Inferior parietal cortex (tissue), 1 donor: Measurements from ENCODE around the gene PAM.

Experiments used
- DNase-seq: peaks from one replicate; pipeline ENCODE4 v3.0.0-alpha.2; 2016; ENCODE audit errors: extremely low spot score

The PAM gene

DNA sequence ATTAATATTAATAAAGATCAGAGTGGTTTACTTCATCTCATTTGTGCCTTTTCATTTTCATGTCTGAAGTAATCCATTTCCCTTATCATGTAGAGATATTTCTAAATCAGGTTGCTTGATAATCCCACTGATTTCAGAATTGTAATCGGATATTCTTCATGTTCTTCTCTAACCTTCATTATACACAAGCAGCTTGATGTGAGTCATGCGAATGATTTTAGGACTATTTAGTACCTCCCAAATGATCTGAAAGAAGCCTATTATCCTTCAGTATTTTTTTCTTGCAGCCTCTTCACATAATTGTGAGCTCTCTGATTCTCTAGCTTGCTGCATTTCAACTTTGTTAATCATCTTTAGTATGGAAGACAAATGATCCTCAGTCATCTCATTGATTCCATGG lies 182.8 kb downstream of the PAM start:
- no peak for DNase-seq

DNA sequence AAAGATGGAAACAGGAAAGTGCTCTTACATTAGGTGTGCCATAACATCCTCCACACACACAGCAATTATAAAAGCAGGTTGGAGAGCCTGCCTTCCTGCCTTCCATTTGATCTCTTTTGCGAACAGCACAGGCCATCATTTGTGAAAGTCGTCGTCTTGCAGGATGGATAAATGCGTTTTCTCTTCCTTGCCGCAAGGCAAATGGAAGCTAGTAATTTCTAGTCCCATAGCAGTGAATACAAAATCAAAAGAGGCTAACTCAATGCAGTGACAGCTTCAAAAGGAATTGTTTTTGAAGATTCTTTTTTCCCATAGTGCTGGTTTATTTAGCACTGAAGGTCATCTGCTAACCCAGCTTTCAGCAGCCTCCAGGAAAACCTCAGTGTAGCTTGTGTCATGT lies 186.0 kb downstream of the PAM start:
- DNase-seq, result no peak

DNA sequence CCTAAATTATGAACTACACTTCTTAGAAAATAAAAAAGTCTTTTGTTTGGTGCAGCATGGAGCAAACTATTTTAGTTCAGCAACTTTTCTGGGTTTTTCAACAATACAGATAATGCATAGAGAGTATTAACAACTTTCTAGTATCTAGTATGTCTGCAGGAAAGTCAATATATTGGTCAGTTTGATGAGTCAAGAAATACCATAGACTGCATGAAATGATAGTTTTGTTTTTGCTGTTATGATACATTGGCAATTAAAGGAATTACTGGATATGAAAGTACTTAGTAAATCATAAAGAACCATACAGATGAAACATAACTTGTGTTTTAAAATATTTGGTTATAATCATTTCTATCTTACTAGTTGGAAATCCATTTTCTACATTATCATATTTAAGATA lies 191.3 kb downstream of the PAM start:
- no peak for DNase-seq

DNA sequence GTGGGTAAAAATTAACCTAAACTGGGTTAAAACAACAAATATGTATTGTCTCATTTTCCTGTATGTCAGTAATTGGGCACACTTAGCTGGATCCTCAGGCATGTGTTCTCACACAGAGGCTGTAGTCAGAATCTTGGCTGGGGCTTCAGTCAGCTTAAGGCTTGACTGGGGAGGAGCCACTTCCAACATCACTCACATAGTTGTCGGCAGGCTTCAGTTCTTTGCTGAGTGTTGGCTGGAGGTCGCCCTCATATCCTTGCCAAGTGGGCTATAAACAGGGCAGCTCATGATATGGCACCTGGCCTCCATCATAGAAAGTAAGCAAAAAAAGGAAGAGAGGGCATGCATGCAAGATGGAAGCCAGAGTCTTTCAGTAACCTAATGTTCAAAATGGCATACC lies 191.9 kb downstream of the PAM start:
- no peak for DNase-seq

DNA sequence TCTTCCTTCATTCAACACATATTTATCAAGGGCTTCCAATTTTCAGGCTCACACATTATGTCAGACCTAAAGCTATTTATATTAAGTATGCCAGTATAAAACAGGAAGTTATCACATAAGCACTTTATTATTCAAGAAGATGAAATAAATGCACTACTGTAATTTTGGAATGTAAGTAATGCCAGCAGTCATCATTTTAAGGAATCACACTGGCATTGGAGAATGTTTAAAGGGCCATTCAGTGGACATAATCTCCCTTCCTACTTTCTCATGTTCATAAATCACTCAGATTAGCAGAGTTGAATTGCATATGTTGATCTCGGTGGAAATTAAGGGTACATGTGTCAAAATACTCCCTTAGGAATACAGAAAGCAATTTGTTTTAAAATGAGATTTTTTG lies 200.4 kb downstream of the PAM start:
- no peak for DNase-seq

DNA sequence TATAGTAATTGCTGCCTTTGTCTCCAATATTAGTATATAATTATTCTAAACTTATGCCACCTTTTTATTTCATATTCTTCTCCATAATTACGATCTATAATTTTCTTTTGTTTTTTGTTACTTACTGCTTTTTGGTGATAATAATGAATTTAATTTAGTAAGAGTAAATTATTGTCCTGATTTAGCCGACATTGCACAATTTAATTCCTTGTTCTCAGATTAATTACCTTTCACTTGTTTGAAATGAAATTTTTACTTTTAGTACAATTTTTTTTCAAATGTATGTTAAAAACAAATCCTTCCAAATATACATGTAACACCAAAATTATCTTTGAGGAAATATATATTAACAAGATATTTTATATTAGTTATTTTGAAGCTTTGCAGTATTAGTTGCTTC lies 201.5 kb downstream of the PAM start:
- no peak for DNase-seq

DNA sequence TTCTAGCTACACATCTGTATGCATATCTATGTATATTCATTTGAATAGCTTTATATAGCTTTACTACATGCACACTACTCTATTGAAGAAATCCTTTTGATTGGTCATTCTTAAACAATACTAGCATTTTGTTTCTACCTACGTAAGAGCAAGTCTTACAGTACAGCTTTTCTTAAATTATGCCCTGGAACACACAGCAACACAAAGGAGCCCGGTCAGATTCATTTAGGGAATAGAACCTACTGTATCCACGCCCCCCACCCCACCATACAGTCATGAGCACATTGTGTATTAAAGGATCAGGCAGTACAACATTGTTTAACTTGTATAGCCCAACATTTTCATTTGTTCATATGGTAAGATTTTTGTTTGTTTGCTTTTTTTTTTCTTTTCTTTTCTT lies 202.0 kb downstream of the PAM start:
- no peak for DNase-seq

DNA sequence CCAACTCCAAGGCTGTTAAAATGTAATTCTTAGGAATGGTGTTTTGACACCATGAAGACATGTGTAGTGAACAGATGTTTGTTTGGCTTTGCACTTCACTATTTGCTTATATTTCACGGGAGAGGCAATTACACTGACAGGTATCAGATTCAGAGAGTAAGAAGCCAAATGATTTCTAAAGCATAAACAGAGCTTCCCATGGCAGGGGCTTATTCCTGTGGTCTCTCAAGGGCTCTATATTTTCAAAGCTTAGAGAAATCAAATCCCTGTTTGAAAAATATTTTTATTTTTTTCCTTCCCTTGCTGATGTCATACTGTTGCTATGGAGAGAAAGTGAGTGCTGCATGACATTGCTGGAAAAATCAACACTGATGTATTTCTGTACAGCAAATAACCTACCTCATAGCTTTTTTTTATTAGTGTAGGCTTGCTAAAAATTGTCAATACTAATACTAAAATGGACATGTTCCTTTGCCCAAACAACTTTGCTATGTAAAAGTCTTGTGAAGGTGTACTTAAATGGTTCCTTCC lies 203.4 kb downstream of the PAM start:
- no peak for DNase-seq

DNA sequence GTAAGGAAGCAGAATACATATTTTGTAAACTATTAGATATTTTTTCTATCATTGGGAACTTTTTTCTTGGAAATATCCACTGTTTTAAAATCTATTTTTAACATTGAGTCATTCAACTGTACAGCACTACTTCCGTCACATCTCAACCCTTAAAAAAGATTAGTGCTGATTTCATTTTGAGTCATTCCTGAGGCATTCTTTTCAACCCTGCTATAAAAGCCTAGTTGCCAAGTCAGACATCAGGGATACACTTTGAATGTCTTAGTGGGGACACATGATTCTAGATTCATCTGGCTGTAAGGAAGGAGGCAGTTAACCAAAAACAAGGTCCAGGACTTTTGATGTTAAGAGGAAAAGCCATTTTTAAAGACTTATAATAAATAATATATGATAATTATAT lies 203.9 kb downstream of the PAM start:
- peak; percentile 27 for DNase-seq

DNA sequence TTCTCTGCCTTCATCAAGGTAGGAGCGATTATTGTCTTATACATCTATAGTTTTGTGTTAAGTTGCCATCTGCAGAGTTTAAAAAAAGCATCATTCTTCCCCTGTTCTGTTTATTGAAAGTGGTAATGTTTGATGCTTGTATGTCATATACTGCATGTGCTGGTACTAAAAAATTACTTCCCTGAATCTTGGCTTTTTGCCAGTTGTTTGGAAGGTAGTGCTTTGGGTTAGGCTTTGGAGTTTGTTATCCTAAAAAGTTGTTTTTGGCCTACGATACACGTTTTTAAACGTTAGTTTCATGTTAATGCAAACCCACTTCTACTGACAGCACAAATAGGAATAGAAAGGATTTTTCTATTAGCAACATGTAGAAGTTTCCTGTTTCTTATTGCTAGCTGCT lies 206.6 kb downstream of the PAM start:
- no peak for DNase-seq

DNA sequence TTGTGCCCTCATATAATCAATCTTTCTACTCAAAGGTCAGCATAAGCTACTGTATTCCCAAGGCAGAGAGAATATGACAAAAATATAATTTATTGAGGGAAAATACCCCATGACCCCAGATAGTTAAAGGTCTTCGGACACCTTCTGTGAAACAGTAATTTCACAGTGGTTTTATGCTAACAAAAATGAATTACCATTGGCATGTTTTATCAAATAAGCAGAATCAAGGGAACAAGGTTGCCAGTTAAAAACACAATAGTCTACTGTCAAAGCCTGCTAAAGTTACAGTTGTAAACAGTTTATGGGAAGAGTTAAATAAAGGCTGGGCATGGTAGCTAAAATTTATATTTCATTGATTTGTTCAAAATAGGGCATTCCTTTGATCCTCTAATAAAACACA lies 210.5 kb downstream of the PAM start:
- DNase-seq, result no peak

DNA sequence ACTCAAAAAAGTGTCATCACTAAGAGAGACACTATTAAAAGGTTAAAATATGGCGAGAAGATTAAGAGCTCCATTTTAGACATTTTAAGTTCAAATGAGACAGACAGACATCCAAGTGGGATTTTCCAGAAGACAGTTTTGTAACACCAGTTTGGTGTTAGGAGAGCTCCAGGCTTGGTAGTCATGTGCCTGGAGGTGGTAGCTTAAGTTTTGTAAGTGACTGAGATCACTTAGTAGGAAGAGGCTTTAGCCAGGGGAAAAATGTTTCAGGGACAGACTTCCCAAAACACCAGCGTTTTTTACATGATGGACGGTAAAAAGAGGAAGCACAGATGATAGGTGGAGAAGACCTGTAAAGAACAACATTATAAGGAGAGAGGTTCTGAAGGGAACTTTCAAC lies 214.5 kb downstream of the PAM start:
- DNase-seq, result no peak

DNA sequence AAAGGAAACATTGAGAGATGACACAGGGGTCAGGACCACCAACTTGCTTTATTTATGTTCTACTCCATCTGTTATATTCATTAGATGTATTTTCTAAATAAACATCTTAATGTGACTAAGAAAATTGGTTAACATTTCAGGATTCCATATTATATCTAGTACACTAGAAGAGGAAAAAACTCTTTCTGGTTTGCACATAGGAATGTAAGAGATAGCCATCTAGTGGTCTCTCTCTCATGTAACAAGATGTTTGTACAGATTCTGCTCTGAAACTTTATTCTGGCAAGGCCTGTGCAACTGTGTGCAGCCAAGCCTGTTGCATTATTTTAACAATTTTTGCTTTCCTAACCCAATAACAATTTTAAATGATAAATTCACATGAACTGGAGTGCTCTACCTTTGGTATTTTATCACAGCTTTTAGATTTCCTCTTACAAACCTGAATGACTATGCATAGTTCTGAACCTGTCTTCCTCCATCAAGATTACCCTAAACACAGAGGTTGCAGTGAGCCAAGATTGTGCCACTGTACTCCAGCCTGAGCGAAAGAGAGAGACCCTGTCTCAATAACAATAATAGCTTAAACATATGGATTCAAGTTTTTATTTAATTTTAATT lies 216.7 kb downstream of the PAM start:
- peak; percentile 53 for DNase-seq

DNA sequence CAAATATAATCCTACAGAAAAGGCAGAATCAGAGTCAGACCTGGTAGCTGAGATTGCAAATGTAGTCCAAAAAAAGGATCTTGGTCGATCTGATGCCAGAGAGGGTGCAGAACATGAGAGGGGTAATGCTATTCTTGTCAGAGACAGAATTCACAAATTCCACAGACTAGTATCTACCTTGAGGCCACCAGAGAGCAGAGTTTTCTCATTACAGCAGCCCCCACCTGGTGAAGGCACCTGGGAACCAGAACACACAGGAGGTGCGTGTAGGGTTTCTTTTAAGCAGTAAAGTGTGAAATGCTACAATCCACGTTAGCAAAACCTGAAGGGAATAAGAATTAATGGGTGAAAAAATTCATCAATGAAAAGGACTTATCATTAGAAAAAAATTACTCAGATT lies 219.1 kb downstream of the PAM start:
- DNase-seq, result no peak

DNA sequence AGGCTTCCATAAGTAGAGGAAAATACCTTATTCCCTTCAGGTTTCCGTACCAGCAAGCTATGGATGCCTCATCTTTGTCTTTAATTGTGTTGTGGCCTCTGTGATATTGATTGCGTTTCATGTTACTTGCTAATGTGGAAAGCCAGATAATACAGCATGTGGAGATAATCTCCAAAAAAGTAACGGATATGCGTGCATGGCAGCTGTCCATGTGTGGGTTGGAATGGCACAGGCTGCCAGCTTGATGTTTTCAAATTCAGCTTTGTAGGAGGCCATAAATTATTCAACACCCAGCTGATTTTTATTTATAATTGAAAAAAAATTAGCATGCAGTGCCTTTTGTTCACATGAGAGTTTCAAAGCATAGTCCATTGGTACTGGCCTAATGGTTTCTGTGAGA lies 219.9 kb downstream of the PAM start:
- DNase-seq, result peak; percentile 33

DNA sequence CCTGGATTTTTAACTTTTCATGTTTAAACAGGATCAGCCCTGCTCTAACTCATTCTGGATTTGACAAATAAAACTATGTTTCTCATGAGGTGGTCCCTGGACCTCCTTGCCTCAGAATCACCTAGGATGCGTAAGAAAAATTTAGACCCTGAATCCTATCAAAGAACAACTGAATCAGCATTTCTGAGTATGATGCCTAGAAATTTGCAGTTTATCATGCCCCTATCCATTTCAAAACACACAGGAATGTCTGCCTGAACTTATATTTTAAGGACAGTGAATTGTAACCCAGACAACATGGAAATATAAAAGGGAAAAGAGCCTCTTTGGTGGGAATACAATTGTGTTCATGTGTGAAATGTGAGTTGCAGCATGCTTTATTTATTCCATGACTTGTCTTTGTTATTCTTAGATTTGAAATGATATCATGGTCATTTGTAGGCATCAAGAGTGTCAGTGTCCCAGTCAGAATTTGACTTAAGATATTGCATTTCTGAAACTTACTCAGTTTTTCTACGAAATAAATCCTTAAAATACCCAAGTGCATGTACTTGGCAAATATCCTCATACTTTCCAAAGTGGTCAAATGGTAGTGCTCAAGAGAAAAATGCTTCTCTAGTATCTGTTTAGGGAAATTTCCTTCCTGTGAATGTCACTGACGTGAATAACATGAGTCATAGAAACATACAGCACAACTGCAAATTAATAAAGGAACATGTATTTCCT lies 220.5 kb downstream of the PAM start:
- no peak for DNase-seq

DNA sequence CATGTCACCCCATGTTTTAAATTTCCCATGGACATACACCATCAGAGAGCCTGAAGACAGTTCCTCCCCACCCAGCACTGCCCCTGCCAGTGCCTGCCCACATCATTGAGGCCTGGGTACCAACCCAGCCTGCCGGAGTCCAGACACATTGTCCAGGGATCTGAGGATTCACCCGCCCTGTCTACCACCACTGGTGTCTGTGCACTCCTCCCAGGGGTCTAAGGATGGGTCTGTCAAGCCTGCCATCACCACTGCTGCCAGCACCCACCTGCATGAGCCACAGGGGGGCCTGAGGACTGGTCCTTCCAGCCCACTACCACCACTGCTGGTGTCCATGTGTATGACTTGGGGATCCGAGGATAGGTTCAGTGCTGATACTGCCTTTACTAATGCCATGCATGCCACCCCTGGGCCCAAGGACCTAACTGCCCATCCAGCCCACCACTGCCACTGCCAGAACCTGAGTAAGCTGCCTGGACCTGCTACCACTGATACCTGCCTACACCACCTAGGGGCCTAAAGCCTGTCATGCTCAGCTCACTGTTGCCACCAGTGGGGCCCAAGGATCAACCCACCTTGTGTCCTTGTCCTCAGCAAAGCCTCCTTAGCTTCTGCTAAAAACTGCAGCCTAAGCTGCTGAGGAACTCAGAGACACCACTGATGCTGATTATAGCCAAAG lies 227.0 kb downstream of the PAM start:
- DNase-seq, result no peak

DNA sequence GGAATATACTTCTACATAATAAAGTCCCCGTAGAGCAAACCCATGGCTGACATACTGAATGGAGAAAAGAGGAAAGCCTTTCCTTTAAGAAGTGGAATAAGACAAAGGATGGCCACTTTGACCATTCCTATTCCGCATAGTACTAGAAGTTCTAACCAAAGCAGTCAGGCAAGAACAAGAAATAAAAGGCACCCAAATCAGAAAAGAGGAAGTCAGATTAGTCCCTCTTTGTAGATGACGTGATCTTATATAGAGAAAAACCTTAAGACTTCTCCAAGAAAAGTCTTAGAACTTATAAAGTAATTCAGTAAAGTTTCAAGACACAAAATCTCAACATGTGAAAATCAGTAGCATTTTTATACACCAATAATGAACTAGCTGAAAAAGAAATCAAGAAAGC lies 231.0 kb downstream of the PAM start:
- DNase-seq, result no peak

DNA sequence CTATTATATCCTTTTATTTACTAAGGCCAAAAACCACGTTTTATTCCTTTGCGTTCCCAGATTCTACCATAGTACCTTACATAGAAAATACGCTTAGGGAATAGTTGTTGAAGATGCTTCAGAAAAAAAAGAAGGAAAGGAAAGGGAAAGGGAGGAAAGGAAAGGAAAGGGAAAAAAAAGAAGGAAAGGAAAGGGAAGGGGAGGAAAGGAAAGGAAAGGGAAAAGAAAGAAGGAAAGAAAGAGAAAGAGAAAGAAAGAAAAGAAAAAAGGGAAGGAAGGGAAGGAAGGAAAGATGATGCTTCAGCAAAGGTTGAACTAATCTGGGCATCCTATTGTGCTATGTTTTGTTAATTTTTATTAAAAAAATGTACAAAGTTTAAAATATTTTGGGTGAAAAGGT lies 233.4 kb downstream of the PAM start:
- DNase-seq, result no peak

DNA sequence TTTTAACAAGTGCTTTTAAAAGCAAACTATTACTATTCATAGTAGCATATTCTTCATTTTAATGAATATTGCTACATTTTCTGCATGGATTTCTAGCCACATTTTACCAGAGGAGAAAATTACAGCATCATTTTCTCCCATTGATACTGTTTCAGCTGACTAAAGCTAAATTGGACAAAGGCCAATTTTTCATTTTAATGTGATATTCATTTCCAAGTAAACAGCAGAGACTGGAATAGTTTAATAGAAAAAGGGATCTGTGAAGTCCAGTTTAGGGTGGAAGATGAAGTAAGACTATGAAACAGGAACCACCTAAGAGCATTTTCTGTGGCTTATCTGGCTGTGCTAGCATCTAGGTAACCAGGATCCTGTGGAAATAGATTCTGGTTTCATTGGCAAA lies 236.7 kb downstream of the PAM start:
- DNase-seq, result no peak

DNA sequence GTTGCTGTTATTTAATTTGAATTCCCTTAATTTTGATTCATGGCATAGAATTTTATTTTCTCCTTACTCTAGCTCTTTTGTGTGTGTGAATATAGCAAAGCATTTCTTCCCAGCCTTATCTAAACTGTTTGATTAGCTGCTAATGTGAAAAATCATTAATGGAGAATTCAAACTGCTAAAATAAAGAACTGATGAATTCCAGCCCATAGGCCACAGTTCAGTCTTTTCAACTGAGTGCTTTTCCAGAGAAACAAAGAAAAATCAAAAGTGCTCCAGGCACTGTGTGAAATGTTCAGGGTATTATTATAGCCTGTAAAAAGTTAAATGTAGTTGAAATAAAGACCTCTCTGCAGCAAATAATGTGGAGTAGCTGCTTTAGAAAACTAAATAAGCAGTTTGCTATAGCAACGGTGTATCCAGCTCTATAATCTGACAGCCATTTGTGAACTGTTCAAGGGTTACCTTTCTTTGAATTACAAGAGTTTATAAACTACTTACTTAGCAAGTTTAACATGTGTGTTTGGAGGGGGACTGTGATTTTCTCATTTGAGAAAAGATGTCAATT lies 241.0 kb downstream of the PAM start:
- no peak for DNase-seq

DNA sequence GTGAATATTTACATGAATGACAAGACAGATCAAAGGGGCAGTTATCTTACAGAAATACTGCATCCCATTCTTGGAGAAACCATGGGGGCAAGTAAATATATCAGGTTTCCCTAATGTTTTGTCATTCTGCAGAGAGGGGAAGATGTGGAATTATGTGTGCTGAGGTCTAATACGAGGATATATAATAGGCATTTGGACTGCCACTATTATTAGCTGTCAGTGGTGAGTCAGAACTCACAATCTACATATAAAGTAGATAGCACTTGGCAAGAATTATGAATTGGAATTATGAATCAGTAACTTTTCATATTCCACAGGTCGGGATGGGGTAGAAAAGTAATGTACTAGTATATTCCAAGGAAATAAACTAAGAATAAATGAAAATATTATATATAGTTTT lies 243.1 kb downstream of the PAM start:
- no peak for DNase-seq

DNA sequence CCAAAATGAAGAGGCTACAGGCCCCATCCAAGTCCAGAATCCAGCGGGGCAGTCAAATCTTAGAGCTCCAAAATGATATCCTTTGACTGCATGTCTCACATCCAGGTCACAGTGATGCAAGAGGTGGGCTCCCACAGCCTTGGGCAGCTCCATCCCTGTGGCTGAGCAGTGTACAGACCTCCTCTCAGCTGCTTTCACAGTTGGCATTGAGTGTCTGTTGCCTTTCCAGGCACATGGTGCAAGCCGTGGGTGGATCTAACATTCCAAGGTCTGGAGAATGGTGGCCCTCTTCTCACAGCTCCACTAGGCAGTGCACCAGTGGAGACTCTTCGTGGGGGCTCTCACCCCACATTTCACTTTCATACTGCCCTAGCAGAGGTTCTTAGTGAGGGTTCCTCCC lies 244.1 kb downstream of the PAM start:
- no peak for DNase-seq
